Breast epithelium (tissue), 4 donors: ENCODE data around the gene PARP11. TPM values are rescaled to one million over a fixed set of nuclear protein-coding genes. Genes with fewer than 3 reads are reported as not detected.

Experiments used
- DNase-seq, 2 donors: peaks; one replicate each; pipeline ENCODE4 v3.0.0-alpha.2; 2019; ENCODE audit warnings: low spot score in 2 of 2
- H3K27ac ChIP-seq, 2 donors: fragments of 200-600 bp; sonication (generic) in 1 of 2; one replicate each; pipeline ENCODE4 v1.5.1; 2016 to 2019; ENCODE audit warnings: mild to moderate bottlenecking in 1 of 2
- H3K27me3 ChIP-seq, 2 donors: fragments of 200-600 bp; sonication (generic) in 1 of 2; one replicate each; pipeline versions ENCODE4 v1.5.1 to v1.6.0; 2017 to 2019; ENCODE audit warnings: control low read depth in 1 of 2, mild to moderate bottlenecking in 1 of 2
- H3K36me3 ChIP-seq: fragments of 200-600 bp; one replicate; pipeline ENCODE4 v1.5.1; 2019
- H3K4me1 ChIP-seq, 2 donors: fragments of 200-600 bp; sonication (generic); one replicate each; pipeline ENCODE4 v1.5.1; 2016 to 2019; ENCODE audit warnings: control low read depth in 1 of 2
- H3K4me3 ChIP-seq, 3 donors: fragments of 200-600 bp; sonication (generic); 1 replicate in 2 of 3; 2 replicates in 1 of 3; pipeline ENCODE4 v1.5.1; 2016 to 2019; ENCODE audit warnings: mild to moderate bottlenecking in 3 of 3, moderate library complexity in 2 of 3
- H3K9me3 ChIP-seq, 2 donors: fragments of 200-600 bp; sonication (generic) in 1 of 2; one replicate each; pipeline ENCODE4 v1.5.1; 2016 to 2019; ENCODE audit warnings: control low read depth in 1 of 2
- CTCF ChIP-seq, 3 donors: fragments of 450-650 bp; IDR thresholded peaks; one replicate each; pipeline ENCODE4 v1.5.1; 2016 to 2017; ENCODE audit warnings: antibody characterized with exemption in 3 of 3, mild to moderate bottlenecking in 3 of 3, moderate library complexity in 3 of 3
- POLR2A ChIP-seq: fragments of 450-650 bp; IDR thresholded peaks from one replicate; pipeline ENCODE4 v1.6.1; 2016; ENCODE audit warnings: antibody characterized with exemption, mild to moderate bottlenecking, moderate library complexity
- POLR2AphosphoS5 ChIP-seq, 3 donors: sonication (generic); formaldehyde crosslinking; IDR thresholded peaks; one replicate each; pipeline ENCODE4 v1.6.1; 2017; ENCODE audit warnings: antibody characterized with exemption in 3 of 3
- intact Hi-C: fragments of 100-400 bp; cut with DNase I; formaldehyde crosslinking; loops from one replicate; pipeline ENCODE4 v1.15.1; 2023; ENCODE audit warnings: low total_unique reads
- total RNA-seq, 3 donors: library from RNA; depleted of rRNA; stranded (reverse); fragments of >200 nt; gene quantifications; one replicate each; pipeline ENCODE4 v1.1.0, GENCODE V29; 2016

The PARP11 gene
- total RNA-seq, 3 donors from 2014 or later, result 6.2 to 12.3 (median 7.5) TPM

- Histone ChIP-seq H3K27me3 (no peaks in the 10 kb centered on the region), H3K4me1 (no peaks in the 10 kb centered on the region), H3K9me3 (no peaks in the 10 kb centered on the region), H3K4me3 (no peak overlapping the region), H3K36me3 (no peaks in the 10 kb centered on the region), H3K27ac (no peak overlapping the region)
- TF ChIP-seq POLR2AphosphoS5 (IDR thresholded peaks at IDR 0.05) (no peak), CTCF (IDR thresholded peaks at IDR 0.05) (no peak), POLR2A (no peak)
- intact Hi-C loops, result no loop called here
- DNase-seq, result no peak
Measured at GRCh38 chr12:3795492-3796133, 77.6 kb downstream of the PARP11 start.

DNA sequence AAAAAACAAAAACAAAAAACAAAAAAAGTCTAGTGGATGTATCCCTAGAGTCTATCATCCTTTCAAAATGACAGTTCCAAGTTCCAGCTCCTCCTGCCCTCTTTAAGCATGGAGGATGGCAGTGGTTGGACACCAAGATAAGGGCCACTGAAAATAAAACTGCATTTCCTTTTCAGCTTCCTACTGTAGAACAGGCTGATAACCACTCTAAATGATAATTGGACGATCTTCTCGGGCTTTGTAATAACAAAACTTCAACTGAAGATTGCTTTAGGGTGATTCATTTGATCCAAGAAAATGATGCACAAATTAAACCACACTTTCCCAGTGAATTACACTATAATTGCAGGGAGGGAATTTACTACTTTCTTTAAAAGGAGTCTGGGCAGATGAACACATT lies 78.1 kb downstream of the PARP11 start:
- H3K9me3 ChIP-seq, result no peaks in the 10 kb centered on the region
- H3K27ac ChIP-seq, result no peak overlapping the region
- H3K4me3 ChIP-seq, result no peak overlapping the region
- intact Hi-C loops, result no loop called here
- H3K4me1 ChIP-seq, result no peaks in the 10 kb centered on the region
- H3K36me3 ChIP-seq, result no peaks in the 10 kb centered on the region
- TF ChIP-seq POLR2AphosphoS5 (IDR thresholded peaks at IDR 0.05), result no peak
- no peak for TF ChIP-seq POLR2A
- TF ChIP-seq CTCF (IDR thresholded peaks at IDR 0.05), result no peak
- no peak for DNase-seq
- H3K27me3 ChIP-seq, result no peaks in the 10 kb centered on the region

- Histone ChIP-seq H3K9me3 (no peaks in the 10 kb centered on the region), H3K4me3 (no peak overlapping the region), H3K27ac (no peak overlapping the region), H3K36me3 (no peaks in the 10 kb centered on the region), H3K27me3 (no peaks in the 10 kb centered on the region), H3K4me1 (no peaks in the 10 kb centered on the region)
- DNase-seq, result no peak
- intact Hi-C loops, result no loop called here
- TF ChIP-seq CTCF (IDR thresholded peaks at IDR 0.05) (no peak), POLR2AphosphoS5 (IDR thresholded peaks at IDR 0.05) (no peak), POLR2A (no peak)
Measured at GRCh38 chr12:3792623-3793288, 80.4 kb downstream of the PARP11 start.

GRCh38 chr12:3791256-3791874 lies 81.8 kb downstream of the PARP11 start:
- no peaks in the 10 kb centered on the region for H3K27me3 ChIP-seq
- DNase-seq, result peak; percentile 35 to 52
- no peaks in the 10 kb centered on the region for H3K9me3 ChIP-seq
- H3K4me3 ChIP-seq, result no peak overlapping the region
- H3K4me1 ChIP-seq, result no peaks in the 10 kb centered on the region
- peak overlapping the region in 1 of 2 donors; percentile 61 for H3K27ac ChIP-seq
- TF ChIP-seq POLR2A, result no peak
- no peak for TF ChIP-seq CTCF (IDR thresholded peaks at IDR 0.05)
- no peak for TF ChIP-seq POLR2AphosphoS5 (IDR thresholded peaks at IDR 0.05)
- intact Hi-C loops, result no loop called here
- H3K36me3 ChIP-seq, result no peaks in the 10 kb centered on the region

DNA sequence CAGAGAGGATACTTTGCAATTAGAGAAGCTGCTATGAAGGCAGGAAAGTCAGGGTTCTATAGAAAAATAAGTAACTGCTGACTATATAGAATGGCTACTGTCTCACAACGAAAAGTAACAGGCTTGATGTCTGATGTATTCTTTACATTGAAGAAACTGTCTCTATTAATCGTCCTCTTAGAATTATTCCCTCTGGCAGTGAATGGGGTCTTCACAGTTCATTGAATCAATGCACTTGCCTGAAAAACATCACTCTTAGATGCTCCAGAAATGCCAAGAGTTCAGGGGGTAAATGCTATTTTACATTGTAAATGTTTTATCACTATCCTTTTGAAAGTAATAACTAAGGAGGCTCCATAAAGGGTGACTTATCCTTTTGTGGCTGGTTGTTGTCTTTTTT lies 82.6 kb downstream of the PARP11 start:
- Histone ChIP-seq H3K27me3 (no peaks in the 10 kb centered on the region), H3K9me3 (no peaks in the 10 kb centered on the region), H3K27ac (peak overlapping the region in 1 of 2 donors; percentile 61), H3K4me1 (no peaks in the 10 kb centered on the region), H3K36me3 (no peaks in the 10 kb centered on the region), H3K4me3 (no peak overlapping the region)
- intact Hi-C loops, result no loop called here
- TF ChIP-seq POLR2A (no peak), CTCF (IDR thresholded peaks at IDR 0.05) (no peak), POLR2AphosphoS5 (IDR thresholded peaks at IDR 0.05) (no peak)
- no peak for DNase-seq
